Sigmoid colon (tissue), 3 donors: ENCODE measurements around the gene CCDC57.

Experiments used
- CTCF ChIP-seq, 4 experiments: fragments of 450-650 bp in 3 of 4; fragments of 200-600 bp in 1 of 4; IDR thresholded peaks; one replicate each; pipeline ENCODE4 v1.5.1; 2016 to 2019; ENCODE audit warnings: antibody characterized with exemption in 4 of 4, mild to moderate bottlenecking in 3 of 4, moderate library complexity in 2 of 4
- POLR2A ChIP-seq, 2 donors: fragments of 450-650 bp; IDR thresholded peaks; one replicate each; pipeline ENCODE4 v1.6.1; 2016; ENCODE audit warnings: antibody characterized with exemption in 2 of 2, mild to moderate bottlenecking in 2 of 2, moderate library complexity in 2 of 2

- TF ChIP-seq POLR2A (IDR thresholded peaks at IDR 0.05) (no peak), CTCF (IDR thresholded peaks at IDR 0.05) (no peak)
Observed at GRCh38 chr17:82168568-82168967, 44.1 kb downstream of the CCDC57 start.
